GM19240 (cell line): ENCODE data around the gene CDH23.

Source experiments
- DNase-seq: peaks from one replicate; pipeline ENCODE4 v3.0.0; 2011; ENCODE audit warnings: low spot score; ENCODE audit not compliant: insufficient read length

Gene CDH23

DNA sequence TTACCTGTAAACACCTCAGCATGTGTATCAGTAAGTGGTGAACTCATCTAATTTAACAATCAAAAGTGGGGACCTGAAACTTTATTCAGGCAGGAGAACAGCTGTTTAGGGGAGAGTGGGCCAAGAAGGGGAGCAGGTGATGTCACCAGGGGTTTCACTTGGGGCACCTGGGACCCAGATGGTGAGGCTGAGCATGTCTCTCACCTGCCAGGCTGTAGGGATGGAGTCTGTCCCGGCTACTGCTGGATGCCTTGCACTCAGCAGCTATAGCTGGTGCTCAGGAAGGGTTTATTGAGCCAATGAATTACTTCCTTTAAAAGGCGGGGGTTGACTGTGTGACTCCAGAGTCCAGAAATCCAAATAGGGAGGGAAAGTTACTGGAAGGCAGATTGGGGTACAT is 23.0 kb downstream of the CDH23 start:
- no peak for DNase-seq

GRCh38 chr10:71421075-71421434 is 24.3 kb downstream of the CDH23 start:
- no peak for DNase-seq

DNA sequence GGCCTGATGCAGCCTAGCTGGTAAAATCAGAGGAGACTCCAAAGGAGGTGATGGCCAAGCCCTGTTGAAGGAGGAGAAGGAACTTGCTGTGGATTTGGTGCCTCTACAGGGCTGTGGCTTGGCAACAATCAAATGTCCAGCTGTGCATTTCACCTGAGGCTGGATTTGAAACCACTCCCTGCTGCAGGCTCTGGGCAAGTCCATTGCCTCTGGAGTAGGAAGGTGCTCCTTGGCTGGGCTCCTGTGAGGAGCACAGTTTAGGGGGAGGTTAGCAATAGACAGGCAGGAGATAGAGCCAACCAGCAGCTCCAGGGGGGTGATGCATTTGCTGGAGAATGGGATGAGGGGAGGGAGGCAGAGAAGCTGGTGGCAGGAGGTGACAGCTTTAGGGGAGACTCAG is 26.5 kb downstream of the CDH23 start:
- no peak for DNase-seq

DNA sequence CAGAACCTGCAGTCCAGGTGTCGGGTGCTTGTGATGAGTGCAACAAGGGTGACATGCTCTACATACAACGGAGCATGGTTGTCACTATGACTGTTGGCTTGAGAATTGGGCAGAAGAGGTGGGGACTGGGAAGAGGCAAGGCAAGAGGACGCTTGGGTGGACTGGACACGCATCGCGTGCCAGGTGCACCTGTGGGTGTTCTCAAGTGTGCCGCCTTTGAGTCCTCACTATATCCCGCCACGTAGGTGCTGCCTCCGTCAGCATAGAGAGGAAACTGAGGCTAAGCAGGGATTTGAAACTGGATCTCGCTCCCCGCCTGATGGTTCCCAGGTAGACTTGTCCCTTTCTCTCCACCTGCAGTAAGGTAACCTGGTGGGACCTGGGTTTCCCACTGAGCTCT is 27.2 kb downstream of the CDH23 start:
- no peak for DNase-seq

GRCh38 chr10:71424496-71425194 is 27.9 kb downstream of the CDH23 start:
- no peak for DNase-seq

- DNase-seq, result no peak
Measured at GRCh38 chr10:71426058-71426605, 29.4 kb downstream of the CDH23 start.

- DNase-seq, result no peak
Measured at GRCh38 chr10:71427246-71427645, 30.5 kb downstream of the CDH23 start.

GRCh38 chr10:71429304-71429703 is 32.6 kb downstream of the CDH23 start:
- no peak for DNase-seq

- DNase-seq, result no peak
Measured at GRCh38 chr10:71429929-71430328, 33.2 kb downstream of the CDH23 start.

- no peak for DNase-seq
Measured at GRCh38 chr10:71431239-71432100, 34.8 kb downstream of the CDH23 start.

- DNase-seq, result no peak
Measured at GRCh38 chr10:71432101-71432905, 35.6 kb downstream of the CDH23 start.

DNA sequence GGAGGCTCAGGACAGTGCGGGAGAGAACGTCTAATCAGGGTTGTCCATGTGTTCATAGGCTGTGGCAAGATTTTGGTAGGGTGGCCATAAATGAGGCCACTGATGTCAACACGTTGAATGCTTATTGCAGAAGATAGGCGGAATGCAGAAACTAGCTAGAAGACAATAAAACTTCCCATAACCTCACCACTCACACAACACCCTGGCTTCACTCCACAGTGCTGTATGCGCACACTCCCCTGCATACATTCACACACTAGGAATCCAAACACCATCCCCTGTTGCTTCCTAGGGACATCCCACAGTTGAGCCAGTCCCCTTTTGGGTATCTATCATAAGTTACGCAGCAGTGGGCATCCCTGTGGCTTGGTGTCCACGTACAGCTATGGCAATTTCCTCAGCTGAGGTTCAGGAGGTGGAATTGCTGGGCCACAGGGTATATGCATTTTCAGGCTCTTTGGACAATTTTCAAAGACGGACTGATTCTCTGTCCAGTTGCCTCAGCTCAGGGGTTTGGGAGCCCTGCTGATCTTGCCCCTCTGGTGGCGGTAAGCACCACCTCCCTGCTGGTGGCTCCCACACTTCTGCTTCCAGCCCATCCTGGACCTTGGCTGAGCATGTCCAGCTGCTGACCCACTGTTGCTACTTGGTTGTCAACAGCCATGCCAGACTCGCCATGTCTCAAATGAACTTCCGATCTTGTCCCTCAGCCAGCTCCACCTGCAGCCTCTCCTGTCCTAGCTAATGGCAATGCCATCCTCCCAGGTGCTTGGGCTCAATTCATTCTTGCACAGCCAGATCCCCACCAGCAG is 36.4 kb downstream of the CDH23 start:
- no peak for DNase-seq

- no peak for DNase-seq
Measured at GRCh38 chr10:71433768-71434744, 37.3 kb downstream of the CDH23 start.

DNA sequence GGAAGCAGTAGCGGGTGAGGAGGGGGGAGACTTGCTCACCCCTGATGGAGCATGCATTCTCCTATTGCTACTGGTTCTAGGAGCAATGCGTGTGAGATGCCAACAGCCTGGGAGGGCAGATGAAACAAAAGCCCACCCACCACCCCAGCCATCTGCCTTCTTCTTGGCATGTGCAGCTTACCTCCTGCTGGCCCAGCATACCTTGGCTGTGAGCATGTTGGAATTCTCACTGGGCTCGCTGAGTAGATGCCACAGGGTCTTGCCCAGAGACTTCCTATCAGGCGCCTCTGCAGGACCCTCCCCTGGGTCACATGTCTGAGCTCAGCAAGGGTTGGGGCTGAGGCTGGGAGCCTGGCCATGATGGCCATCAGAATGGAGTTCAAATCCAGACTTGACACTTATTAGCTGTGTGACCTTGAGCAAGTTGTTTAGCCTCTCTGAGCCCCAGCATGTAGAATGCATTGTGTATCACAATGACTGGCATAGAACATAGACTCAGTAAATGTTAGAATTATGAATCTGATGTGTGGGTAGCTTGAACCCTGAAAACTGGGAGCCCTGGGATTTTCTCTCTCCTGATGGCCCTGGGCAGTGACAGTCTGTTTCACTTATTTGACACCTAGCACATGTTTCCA is 38.2 kb downstream of the CDH23 start:
- DNase-seq, result no peak

GRCh38 chr10:71435571-71436267 is 39.0 kb downstream of the CDH23 start:
- no peak for DNase-seq

- DNase-seq, result no peak
Measured at GRCh38 chr10:71436268-71437125, 39.8 kb downstream of the CDH23 start.

GRCh38 chr10:71437537-71438092 is 40.9 kb downstream of the CDH23 start:
- DNase-seq, result no peak
